ENCODE data around the gene C1orf35. TPM values are rescaled to one million over a fixed set of nuclear protein-coding genes. Genes with fewer than 3 reads are reported as not detected.

C1orf35 gene
- total RNA-seq, 6 experiments from 2014 or later, result 3.4 to 6.3 (median 5.2) TPM

- Histone ChIP-seq H3K36me3 (no peaks in the 10 kb centered on the region), H3K4me1 (no peaks in the 10 kb centered on the region), H3K4me3 (no peak overlapping the region), H3K27ac (no peak overlapping the region), H3K27me3 (no peaks in the 10 kb centered on the region), H3K9me3 (no peaks in the 10 kb centered on the region)
- intact Hi-C loops (cut with DNase I), result no loop called here
- 48% methylated on average over 7 of the region's 16 CpGs for WGBS (ENCODE audit: insufficient coverage, low coverage, low lambda C conversion rate, missing lambda C conversion rate)
- DNase-seq, result no peak
- peak in 3 of 4 donors; percentile 10 to 37 (median 19) for ATAC-seq
- TF ChIP-seq POLR2A (IDR thresholded peaks at IDR 0.05) (no peak), CTCF (IDR thresholded peaks at IDR 0.05) (peak in 1 of 4 donors; percentile 8)
Observed at GRCh38 chr1:228073857-228074545, 29.1 kb downstream of the C1orf35 start.

- no peaks in the 10 kb centered on the region for H3K4me1 ChIP-seq
- ATAC-seq (peak in 1 of 4 donors; percentile 12), DNase-seq (no peak)
- no peaks in the 10 kb centered on the region for H3K27me3 ChIP-seq
- H3K9me3 ChIP-seq, result no peaks in the 10 kb centered on the region
- TF ChIP-seq POLR2A (IDR thresholded peaks at IDR 0.05) (no peak), CTCF (IDR thresholded peaks at IDR 0.05) (no peak)
- no peak overlapping the region for H3K4me3 ChIP-seq
- intact Hi-C loops (cut with DNase I), result no loop called here
- no peak overlapping the region for H3K27ac ChIP-seq
- 72% methylated on average over 13 of the region's 23 CpGs for WGBS (ENCODE audit: insufficient coverage, low coverage, low lambda C conversion rate, missing lambda C conversion rate)
- no peaks in the 10 kb centered on the region for H3K36me3 ChIP-seq
Observed at GRCh38 chr1:228073061-228073856, 29.9 kb downstream of the C1orf35 start.

GRCh38 chr1:228072658-228073043 is 30.5 kb downstream of the C1orf35 start:
- intact Hi-C loops (cut with DNase I), result no loop called here
- no CpG with 5 or more reads among the region's 5 CpGs for WGBS (ENCODE audit: insufficient coverage, low coverage, low lambda C conversion rate, missing lambda C conversion rate)

More at GRCh38 chr1:228072658-228073043, 30.5 kb downstream of the C1orf35 start:
- H3K4me3 ChIP-seq, result no peak overlapping the region
- H3K9me3 ChIP-seq, result no peaks in the 10 kb centered on the region
- no peaks in the 10 kb centered on the region for H3K36me3 ChIP-seq
- H3K4me1 ChIP-seq, result no peaks in the 10 kb centered on the region
- TF ChIP-seq POLR2A (IDR thresholded peaks at IDR 0.05) (no peak), CTCF (IDR thresholded peaks at IDR 0.05) (no peak)
- DNase-seq (no peak), ATAC-seq (no peak)
- no peaks in the 10 kb centered on the region for H3K27me3 ChIP-seq
- H3K27ac ChIP-seq, result no peak overlapping the region
